Activated CD4-positive, alpha-beta T cell treated with anti-CD3 and anti-CD28 coated beads for 4 hours (primary cell): ENCODE measurements around the gene FHAD1.
"Not testable (repeated sequence)": the region's sequence is repeated elsewhere in the genome, so short reads cannot be mapped to it uniquely, and the experiment has no call there.

Experiments
- DNase-seq, 2 donors: peaks; one replicate each; pipeline ENCODE4 v3.0.0-alpha.2; 2020

FHAD1 gene

GRCh38 chr1:15350151-15350550 is 103.1 kb downstream of the FHAD1 start:
- no peak for DNase-seq

- DNase-seq: no peak
Measured at GRCh38 chr1:15350551-15351200, 103.7 kb downstream of the FHAD1 start.

GRCh38 chr1:15351310-15351709 is 104.3 kb downstream of the FHAD1 start:
- DNase-seq: no peak

DNA sequence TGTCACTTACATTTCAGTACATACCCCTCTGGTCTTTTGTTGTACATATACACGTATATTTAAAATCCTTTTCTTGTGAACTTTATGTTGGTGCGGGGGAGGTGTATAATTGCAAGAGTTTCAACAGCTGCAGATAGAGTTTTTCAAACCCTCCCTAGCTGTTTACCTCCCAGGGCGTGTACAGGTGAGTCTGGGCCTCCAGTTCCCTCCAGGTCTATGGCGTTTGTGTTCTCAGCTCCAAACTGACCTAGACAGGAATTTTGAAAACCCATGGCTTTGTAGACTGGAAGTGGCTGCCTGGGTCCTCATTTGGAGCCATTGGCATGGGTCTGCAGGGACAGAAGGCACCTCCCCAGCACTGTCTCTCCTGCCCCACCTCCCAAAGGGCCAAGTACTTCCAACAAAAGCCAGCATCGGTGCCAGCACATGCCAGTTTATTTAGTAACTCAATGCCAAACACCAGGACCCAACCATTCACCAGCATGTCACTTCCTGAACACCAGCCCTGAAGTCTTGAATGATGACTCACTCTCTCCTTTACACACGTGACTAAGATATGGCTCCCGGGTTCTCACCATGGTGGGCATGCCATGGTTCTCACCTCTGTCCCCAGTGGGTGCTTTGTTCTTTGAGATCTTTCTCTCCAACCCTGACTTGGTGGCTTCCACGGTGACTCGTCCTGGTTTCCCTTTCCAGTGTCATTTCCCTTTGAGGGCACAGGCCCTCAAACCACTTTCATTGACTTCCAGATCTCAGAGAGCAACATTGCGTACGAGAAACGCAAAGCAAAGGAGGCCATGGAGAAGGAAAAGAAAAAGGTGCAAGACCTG is 105.3 kb downstream of the FHAD1 start:
- DNase-seq: peak; percentile 13 to 21

GRCh38 chr1:15353839-15354579 is 107.0 kb downstream of the FHAD1 start:
- DNase-seq: no peak

DNA sequence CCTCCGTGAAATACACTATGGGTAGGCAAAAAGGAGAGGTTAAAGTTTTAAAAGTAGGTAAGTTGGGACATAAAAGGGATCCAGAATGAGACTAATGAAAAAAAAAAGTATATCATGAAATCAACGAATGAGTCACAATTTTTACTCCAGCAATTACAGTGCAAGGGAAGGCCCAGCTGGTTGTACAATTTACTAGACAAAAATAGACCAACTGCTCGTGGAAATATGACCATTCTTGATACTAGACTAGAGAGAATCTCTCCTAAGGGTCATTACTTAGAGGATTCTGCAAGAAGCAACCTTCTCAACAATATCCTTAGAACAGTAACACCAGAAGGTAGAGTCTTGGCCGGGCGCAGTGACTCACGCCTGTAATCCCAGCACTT is 107.5 kb downstream of the FHAD1 start:
- DNase-seq: no peak

GRCh38 chr1:15355968-15356625 is 109.1 kb downstream of the FHAD1 start:
- no peak for DNase-seq

DNA sequence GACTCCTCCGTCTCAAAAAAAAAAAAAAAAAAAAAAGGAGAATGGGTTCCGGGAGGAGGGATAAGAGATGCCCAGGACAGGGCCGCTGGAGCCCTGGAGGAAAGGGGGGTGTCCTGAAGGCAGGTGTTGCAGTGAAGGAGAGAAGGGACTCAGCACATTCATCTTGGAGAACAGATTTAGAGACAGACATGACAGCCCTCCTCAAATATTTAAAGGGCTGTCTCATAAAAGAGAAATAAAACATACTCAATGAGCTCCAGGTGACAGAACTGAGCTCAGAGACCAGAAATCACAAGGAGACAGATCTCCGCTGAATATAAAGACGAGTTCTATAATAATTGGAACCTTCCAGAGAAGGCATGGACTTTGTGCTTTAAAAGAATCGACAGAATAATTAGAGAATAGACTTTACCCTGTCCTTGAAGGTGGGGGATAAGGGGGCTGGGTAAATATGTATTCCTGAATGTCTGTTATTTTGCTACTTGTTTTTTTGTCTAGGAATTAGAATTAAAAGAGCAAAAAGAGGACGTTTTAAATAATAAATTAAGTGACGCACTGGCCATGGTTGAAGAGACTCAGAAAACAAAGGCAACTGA is 110.7 kb downstream of the FHAD1 start:
- DNase-seq: no peak

DNA sequence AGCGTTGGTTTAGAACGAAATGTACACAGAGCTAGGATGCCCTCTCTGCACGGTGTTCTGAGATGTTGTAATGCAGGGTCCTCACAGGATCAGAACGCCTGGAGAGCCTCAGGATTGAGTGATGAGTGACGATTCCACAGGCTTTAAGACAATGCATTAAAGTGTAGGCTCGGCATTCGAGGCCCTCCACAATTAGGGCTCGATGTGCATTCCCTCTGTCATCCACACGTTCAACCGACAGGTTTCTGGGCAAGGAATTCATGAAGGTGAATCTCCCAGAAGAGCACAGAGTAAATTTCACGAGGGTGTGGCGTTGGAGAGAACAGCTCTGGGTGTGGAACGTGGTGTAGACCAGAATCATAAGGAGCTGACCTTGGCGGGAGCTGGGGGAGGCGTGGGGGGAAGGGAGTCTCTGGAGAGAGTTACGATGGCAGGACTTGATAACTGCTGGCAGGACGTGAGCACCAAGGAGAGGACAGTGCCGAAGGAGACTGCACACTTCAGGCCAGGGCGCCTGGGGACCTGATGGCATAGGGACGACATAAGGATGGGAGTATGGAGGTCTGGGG is 111.6 kb downstream of the FHAD1 start:
- DNase-seq: no peak

DNA sequence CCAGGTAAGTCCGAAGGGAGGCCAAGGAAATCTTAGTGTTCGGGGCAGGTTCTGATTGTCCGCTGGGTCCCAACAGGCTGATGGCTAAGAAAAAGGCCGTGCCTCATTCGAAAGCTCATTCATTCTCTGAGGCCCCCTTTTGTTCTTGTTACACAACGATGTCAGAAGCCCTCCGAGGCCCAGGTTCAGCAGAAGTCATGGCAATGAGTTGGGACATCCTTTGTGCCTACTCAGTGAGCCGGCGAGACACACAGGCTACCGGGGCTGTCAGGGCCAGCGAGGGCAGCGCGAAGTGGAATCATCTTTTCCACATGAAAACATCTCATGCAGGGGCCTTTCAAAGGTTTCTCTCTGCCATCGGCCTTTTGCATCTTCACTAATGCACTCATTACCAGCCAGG is 113.7 kb downstream of the FHAD1 start:
- DNase-seq: no peak

DNA sequence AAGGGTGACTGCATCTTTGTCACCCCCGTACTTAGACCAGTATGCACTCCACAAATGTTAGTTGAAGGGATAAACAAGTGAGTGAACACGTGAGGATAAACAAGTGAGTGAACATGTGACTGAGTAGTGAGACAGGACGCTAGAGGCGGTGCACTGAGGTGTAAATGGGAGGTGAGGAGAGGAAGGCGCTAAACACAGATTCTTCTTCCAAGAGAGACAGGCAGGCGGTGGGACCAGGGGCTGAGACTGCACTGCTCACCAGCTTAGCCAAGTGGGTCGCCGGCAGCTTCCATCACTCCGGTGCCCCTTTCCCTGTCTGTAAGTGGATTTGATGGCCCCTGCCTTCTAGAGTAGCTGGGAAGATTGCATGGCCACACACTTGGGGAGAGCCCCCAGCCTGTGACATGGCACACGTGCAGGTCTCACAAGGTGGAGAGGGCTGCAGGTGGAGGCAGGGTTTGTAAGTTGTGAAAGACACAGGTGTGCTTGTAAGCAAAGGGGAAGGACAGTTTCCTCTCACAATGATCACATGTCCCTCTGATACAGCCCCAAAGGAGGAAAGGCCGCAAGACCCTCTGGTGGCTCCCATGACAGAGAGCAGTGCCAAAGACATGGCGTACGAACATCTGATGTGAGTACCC is 115.2 kb downstream of the FHAD1 start:
- no peak for DNase-seq

GRCh38 chr1:15362737-15363128 is 115.7 kb downstream of the FHAD1 start:
- DNase-seq: no peak

- no peak for DNase-seq
Measured at GRCh38 chr1:15364740-15365139, 117.7 kb downstream of the FHAD1 start.

- DNase-seq: no peak
Measured at GRCh38 chr1:15368888-15369287, 121.9 kb downstream of the FHAD1 start.

DNA sequence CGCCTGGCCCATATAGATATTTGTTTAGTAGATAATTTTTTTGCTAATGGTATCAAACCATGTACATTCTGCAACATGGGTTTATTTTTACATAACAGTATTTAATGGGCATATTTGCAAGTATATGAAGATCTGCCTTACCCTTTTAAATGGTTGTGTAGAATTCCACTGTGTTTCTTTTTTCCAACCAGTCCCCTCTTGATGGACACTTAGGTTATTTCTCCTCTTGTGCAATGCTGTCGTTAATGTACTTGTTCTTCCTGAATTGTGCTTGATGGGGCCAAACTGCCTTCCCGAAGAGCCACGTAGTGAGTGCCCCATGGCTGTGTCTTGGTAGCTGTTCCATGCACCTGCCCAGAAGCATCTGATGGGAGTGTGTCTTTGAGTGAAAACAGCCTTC is 123.2 kb downstream of the FHAD1 start:
- DNase-seq: no peak

DNA sequence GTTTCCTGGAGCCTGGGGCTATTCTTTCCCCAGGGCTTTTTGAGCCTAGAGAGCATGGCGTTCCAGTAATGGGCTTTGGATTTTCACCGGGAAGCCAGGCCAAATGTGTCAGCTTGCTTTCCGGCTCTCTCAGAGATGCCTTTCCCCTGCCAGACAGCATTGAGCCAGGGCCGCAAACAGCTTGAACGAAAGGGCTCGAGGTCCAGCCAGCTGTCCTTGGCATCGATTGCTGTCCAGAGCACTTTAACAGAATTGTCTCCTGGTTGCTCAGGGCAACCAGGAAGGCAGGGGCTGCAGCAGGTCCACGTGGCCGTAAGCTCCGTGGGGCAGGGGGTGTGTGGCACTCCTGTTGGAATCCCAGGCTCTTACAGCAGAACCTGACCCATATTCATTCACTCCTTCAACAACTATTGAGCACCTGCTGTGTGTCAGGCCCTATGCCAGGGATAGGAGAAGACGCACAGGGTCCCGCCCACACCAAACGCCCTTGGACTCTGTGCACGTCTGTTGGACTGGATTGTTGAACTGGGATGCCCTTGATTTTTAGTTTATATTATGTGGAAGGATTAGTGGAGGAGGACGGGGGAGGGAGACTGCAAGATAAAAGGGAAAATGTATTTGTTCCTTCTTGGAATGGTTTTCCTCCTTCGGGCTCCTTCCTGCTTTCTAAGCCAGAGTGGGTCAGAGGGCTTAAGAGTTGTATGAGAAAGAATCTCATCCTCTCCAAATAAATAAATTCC is 123.9 kb downstream of the FHAD1 start:
- DNase-seq: no peak

- no peak for DNase-seq
Measured at GRCh38 chr1:15371610-15372545, 124.9 kb downstream of the FHAD1 start.

GRCh38 chr1:15378729-15379128 is 131.7 kb downstream of the FHAD1 start:
- no peak for DNase-seq

- DNase-seq: not testable (repeated sequence)
Measured at GRCh38 chr1:15379151-15379550, 132.1 kb downstream of the FHAD1 start.
